Caki2 (cell line): Measurements from ENCODE around the gene NRXN3. TPM values are rescaled to one million over a fixed set of nuclear protein-coding genes. Genes with fewer than 3 reads are reported as not detected.
"Not testable (repeated sequence)": the region's sequence is repeated elsewhere in the genome, so short reads cannot be mapped to it uniquely, and the experiment has no call there.

ENCODE experiments used
- DNase-seq: peaks from one replicate; pipeline ENCODE4 v3.0.0-alpha.2; 2015; ENCODE audit warnings: low read depth
- in situ Hi-C: cut with HindIII; loops from 2 replicates; pipeline ENCODE4 v1.10.0; 2016; ENCODE audit warnings: low sequenced_read_pairs, low pct_unique_long_range_greater_than_20kb, mixed read lengths
- total RNA-seq: library from RNA; depleted of rRNA; stranded (reverse); fragments of >200 nt; shearing (Covaris generic); gene quantifications from 2 replicates; pipeline ENCODE4 v1.2.3, GENCODE V29; 2014; ENCODE audit warnings: low replicate concordance

Gene NRXN3
- total RNA-seq, 1 experiment from 2014 or later = not detected

DNA sequence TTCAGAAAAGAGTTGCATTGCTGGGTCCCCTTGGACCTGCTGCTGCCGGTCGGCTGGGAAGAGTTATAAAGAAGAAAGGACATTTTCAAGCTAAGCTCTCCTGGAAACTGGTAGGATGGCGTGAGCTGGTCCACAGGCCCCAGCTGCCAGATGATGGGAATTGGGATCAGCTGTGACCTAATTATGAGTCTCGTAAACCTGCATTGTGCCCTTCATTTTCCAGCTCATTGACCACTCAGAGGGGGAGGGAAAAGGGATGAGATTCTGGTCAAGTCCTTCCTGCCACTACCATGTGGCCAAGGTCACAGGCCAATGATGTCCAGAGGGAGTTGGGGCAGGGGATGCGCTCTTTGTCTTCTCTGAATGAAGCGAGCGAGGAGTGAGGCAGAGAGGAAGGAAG, 320.9 kb downstream of the NRXN3 start:
- DNase-seq = no peak
- in situ Hi-C loops = no loop called here

DNA sequence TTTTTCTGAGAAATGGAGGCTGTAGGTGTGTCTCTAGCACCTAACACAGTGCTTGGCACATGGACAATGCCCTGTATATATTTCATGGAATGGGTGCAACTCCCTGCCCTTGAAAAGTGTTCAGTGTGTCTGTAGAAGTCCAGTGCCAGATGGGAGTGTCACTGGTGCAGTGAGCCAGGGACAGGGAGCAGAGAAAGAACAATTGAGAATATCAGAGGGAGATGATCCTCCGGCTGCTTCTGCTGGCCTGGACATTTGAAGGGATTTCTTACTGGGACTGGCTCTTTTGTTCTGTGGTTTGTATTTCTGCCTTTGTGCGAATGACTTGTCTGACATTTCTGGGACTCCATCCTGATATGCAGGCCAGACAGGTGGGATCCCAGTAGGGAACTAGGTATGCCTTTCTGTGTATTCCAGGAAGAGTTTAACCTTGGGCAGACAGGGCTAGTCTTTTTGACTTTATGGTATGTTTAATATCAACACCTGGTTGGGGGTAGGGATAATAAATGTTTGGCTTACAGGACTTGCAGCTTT, 328.0 kb downstream of the NRXN3 start:
- no peak for DNase-seq
- in situ Hi-C loops = no loop called here

DNA sequence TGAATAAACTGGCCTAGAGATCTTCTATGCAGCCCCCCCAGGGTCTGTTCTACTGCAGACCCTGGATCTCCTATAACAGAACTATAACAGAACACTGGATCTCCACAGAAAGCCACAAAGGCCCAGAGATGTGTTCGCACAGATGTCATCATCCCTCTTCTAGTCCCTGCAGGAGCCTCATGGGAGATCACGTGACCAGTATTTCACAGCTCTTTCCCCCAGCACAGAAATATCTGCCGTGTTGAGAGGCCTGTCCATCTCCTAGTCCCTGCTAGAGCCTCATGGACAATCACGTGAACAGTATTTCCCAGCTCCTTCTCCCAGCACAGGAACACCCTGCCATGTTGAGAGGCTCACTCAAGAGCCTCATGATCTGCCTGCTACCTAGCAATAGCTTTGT, 331.7 kb downstream of the NRXN3 start:
- in situ Hi-C loops = no loop called here
- no peak for DNase-seq

DNA sequence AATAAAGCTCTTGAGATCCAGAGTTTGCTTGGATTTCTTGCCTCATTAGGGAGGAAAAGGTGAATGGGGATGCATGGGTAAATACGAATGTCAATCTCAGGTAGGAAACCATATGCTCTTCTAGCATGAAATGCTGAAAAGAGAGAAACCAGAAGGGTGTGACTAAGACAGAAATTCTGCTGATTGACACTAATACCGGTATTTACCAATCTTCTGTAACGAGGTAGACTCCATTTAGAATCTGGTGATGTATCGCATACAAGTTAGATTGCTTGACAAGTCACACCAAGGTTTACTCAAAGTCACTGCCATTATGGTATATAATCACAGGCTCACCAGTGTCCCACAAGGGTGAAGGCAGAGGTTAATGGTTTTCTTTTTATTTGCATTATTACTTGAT, 337.9 kb downstream of the NRXN3 start:
- DNase-seq = no peak
- in situ Hi-C loops = no loop called here

DNA sequence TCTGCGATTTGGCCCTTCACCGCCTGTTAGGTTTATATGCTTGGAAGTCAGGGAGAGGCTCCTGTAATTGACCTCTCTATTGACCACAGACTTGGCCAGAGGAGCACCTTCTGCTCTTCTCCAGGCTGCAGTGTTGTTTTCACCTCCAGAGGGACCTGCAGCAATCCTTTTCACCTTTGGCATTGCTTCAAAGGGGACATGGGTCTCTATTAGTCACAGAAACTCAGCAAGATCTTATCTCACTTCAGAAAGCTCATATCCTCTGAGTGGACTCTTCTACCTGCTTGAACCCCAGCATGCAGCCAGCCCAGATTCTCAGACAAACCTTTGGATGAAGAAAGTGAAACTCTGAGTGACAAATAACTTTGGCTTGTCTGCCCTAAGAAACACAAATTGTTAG, 339.3 kb downstream of the NRXN3 start:
- in situ Hi-C loops = no loop called here
- DNase-seq = no peak

DNA sequence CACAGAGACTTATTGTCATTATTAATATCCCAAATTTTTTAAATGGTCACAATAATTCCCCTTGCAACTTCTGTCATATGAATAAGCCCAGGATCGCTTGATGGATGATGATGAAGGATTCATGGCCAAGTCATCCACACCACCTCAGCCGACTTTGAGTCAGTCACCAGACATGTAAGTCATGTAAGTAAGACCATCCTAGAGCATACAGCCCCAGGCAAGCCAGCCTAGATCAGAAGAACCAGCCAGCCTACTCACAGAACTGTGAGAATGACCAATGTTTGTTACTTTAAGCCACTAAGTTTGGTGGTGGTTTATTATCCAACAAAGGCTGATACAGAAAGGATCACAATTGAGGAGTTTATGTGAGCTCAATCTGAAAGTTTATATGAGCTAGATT, 341.8 kb downstream of the NRXN3 start:
- in situ Hi-C loops = no loop called here
- no peak for DNase-seq

DNA sequence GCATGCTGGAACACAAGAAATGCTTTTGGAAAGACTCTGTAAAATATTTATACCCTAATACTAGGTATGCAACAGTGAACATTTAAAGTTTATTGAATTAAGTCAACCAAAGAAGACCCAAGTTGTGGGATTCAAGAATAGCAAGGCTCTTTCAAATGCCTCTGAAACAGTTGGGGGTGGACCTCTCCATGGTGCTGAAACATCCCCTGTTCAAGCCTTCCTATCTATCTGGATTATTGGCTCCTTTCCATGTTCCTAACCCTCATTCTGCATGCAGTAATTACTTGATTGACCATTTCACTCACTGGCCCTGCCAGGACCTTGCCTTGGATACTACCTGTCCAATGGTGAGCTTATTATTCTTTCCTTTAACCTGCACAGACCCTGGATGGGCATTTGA, 349.7 kb downstream of the NRXN3 start:
- DNase-seq = peak; percentile 16
- in situ Hi-C loops = no loop called here

DNA sequence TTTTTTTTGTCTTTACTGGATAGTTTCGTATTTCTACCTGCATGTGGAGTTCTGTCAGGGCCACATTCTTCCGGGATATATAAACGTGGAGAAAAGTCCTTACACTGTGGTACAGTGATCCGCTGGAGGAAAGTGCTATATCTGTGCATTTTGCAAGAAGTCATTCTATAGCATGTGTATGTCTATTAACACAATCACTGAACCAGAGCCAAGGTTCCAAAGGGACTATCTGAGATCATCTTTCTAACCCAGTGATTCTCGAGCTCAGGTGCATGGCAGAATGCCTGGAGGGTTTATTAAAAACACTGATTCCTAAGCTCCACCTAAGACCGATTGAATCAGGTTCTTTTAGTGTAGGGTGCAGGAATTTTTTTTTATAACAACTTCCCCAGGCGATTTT, 354.0 kb downstream of the NRXN3 start:
- no peak for DNase-seq
- in situ Hi-C loops = no loop called here

DNA sequence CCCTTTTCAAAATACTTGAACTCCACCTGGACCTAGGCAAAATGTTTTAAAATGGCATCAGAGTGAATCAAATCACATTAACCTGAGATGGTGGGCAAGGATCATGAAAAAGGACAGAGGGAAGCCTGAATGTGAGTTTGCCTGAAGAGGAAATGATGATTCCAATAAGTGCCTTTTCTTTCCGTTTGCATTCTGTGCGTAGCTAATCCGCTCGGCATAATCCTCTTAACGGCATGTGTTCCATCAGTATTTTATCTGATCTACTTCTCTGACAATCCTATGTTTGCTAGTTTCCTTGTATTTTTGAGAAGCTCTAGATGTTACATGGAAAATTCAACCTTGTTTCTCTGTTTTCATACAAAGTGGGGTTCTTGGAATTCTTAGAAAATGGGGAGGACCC, 354.6 kb downstream of the NRXN3 start:
- DNase-seq = no peak
- in situ Hi-C loops = no loop called here

DNA sequence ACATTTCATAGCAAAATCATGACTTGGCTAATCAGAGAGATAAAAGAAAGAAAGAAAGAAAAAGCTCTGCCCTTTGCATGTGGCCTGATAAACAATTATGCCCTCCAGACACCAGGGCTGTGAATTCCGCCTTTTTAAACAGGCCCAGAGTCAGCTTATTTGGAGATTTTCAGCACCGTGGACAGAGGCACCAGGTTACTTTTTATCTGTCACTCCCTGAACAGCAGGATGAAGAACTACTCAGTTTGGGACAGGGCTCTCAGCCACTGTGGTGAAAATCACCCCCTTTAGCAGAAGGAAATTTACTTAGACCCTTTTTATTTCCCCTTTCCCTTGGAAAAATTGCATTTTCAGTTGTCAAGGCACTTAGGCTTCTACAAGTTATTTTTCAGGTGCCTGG, 359.9 kb downstream of the NRXN3 start:
- peak; percentile 6 for DNase-seq
- in situ Hi-C loops = no loop called here

DNA sequence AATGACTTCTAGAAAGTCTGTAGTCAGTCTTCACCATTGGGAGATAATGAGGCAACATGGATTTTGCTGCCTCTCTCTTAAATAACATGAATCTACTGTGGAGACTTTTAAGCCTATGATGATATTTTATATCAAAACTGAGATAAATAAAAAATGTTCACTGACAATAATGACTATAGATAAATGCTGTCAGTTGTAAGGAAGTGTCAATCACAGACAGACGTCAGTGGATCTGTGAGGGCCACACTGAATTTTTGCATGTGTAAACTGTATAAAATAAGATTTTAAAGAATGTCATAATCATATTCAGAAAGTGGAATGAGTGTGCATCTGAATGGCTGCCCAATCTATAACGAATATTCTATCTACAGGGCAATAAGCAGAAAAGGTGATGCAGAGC, 364.0 kb downstream of the NRXN3 start:
- in situ Hi-C loops = no loop called here
- DNase-seq = no peak

DNA sequence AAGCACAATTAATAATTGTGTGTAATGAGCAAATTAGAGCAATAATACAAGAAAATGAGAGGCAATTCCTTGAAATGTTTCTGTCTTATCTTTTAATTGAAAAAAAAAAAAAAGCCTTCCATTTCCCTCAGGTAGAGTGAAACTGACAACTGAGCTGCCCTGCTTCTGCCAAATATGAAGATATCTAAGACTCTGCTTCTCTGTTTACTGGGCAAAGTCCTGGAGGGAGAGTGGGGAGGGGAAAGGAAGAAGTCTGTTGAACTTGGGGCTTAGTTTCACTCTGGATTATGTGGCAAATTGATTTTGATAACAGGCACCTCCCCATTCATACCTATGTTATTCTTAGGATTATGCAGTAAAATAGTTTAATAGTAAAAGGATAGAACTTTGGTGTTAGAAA, 364.9 kb downstream of the NRXN3 start:
- DNase-seq = no peak
- in situ Hi-C loops = no loop called here

DNA sequence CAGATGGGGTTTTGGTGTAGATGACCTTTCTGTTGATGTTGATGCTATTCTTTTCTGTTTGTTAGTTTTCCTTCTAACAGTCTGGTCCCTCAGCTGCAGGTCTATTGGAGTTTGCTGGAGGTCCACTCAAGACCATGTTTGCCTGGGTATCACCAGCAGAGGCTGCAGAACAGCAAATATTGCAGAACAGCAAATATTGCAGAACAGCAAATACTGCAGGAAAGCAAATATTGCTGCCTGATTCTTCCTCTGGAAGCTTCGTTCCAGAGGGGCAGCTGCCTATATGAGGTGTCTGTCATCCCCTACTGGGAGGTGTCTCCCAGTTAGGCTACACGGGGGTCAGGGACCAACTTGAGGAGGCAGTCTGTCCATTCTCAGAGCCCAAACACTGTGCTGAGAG, 371.6 kb downstream of the NRXN3 start:
- in situ Hi-C loops, DNase-seq: not testable (repeated sequence)

DNA sequence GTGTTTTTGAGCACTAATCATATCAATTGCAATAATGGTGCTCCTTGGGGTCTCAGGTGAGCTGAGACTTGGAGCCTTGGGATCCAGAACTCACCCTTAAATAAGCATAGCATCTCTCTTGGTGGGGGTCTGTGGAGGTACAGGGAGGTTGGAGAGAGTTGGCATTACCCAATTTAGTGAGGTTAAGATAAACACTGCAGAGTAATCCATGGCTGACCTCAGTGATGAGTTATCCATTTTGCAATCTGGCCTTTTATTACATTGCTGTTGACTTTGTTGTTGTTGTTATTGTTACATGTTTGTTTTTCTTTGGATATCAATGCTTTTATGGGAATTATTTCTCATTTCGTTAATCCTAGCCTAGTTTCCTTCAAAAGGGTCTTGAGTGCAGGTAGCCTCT, 373.3 kb downstream of the NRXN3 start:
- DNase-seq = no peak
- in situ Hi-C loops = no loop called here

DNA sequence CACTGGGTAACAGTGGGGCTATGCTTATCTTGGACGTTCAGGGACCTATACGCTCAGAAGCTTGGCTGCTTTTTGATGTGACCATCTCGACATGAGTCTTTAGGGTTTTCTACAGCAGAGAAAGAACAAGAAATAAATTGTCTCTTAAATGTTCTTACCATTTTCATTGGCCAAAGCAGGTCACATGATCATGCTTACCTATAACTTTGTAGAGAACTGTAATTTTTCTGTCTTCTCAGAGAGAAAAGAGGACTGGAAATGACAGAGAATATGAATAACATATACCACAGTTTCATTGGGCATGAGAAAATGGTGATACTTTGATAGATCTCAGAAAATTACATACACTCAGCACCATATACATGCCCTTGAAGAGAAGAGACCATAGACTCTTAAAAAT, 390.9 kb downstream of the NRXN3 start:
- no peak for DNase-seq
- in situ Hi-C loops = no loop called here

DNA sequence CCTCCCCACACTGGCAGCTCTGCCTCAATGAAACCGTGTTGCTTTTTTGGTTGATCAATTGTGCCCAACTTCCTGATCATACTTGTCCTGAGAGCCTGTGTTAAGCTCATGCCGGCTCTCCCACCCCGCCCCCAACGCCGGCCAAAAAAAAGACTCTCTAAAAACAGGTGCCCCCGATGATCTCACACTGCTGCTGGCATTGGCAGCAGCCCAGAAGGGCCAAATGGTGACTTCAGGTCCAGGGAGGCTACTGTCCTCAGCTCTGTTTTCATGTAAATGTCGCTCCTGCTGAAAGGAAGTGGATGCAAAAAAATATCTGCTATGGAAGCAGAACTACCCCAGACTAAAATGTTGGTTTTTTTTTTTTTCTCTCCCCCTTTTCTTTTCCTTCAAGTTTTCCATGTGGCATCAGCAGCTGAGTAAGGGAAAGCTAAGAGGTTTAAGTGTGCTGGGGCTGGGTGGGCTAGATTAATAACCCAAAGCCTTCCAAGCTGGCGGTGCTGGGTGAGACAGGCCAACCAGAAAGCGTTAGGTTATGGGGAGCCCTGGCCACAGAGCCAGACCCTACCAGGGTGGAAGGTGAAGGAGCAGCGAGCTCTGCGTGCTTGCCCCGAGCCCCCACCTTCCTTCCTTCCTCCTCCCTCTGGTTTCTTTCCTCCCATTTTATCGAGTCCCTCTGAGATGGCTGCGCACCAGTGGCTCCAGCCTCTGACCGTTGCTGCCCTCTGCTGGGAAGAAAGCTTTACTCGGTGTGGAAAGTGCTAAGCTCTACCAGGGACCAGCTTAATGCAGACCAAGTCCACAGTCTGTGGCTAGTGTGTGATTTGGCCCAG, 396.1 kb downstream of the NRXN3 start:
- DNase-seq = peak; percentile 49
- in situ Hi-C loops = no loop called here

DNA sequence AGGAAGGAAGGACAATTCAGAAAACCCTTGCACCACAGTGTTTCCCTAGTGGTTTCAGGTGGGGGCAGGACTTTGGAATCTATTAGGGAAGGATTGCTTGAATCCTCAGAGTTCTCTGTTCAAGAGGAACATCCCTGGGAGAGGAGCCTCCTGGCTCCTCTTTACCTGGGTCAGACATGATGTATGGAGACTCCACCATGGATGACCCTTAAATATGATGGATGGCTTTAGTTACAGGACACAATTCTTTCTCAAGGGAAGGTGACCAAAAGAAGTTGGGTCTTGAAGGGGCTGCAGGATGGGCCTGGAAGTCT, 396.6 kb downstream of the NRXN3 start:
- no peak for DNase-seq
- in situ Hi-C loops = no loop called here

DNA sequence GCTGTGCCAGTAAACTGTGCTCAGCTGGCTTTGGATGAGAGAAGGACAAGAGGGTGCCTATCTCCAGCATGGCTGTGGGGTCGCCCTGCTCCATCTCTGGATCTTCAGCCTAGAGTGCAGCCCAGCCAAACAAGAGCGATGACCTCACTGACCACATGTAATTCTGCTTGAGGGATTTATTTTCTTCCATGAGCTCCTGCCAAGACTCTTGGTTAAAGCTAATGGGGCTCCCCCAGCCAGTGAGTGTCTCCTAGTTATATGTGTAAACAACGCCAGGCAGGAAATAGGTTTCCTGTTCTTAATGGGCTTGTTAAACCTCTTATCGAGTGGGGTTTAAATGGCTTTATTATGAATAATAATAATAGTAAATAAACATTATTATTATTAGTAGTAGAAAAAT, 397.2 kb downstream of the NRXN3 start:
- no peak for DNase-seq
- in situ Hi-C loops = no loop called here

DNA sequence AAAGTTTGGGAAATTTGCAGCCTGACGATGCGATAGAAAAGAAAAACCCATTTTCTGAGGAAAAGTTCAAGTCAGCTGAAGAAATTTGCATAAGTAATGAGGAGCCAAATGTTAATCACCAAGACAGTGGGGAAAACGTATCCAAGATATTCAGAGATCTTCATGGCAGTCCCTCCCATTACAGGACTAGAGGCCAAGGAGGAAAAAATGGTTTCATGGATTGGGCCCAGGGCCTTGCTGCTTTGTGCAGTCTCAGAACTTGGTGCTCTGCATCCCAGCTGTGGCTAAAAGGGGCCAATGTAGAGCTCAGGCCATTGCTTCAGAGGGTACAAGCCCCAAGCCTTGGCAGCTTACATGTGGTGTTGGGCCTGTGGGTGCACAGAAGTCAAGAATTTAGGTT, 403.6 kb downstream of the NRXN3 start:
- DNase-seq, in situ Hi-C loops: not testable (repeated sequence)

DNA sequence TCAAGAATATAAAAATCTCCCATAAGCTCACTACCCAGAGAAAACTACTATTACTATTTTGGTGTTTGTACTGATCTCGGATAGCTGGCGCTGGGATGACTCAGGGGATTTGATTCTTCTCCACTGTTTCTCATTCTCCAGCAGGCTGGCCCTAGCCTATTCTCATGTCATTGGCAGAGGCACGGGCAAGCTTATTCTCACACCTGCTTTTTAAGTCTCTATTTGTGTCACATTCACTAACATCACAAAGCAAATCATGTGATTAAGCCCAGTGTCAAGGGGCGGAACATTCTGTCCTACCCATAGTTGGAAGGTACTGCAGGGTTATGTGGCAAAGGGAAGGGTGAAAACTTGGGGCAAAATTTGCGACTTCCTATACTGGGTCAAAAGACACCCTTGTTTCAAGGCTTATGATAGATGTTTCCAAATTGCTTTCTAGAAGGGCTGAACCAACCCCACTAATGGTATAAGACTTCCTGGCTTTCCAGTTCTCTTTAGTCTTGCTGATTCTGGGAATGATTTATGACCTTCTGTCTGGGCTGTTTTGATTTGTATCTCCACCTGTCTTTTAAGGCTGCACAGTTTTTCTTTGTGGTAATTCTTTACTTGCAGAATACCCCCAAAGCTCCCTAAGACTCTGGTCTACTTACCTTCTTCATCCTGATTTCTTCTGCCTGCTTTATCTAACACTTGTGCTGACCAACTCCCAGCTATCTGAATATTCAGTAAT, 406.4 kb downstream of the NRXN3 start:
- in situ Hi-C loops = no loop called here

More for the DNA sequence above, 406.4 kb downstream of the NRXN3 start:
- no peak for DNase-seq
